GM18511 (cell line): ENCODE measurements around the gene SCGB1D2.
"Not testable (repeated sequence)": the region's sequence is repeated elsewhere in the genome, so short reads cannot be mapped to it uniquely, and the experiment has no call there.

Experiments used
- ATAC-seq: cut with Tn5 transposase; IDR thresholded peaks from one replicate; pipeline ENCODE4 v1.9.1; 2021; ENCODE audit warnings: mild to moderate bottlenecking, moderate library complexity; ENCODE audit not compliant: unreplicated experiment

SCGB1D2 gene

GRCh38 chr11:62242021-62242420, at the start of gene SCGB1D2:
SCGB1D2 (plus strand) TSS chr11:62242239; CDS start chr11:62242308, 69 bp downstream.
- no peak for ATAC-seq

- no peak for ATAC-seq
These were observed 48.1 kb upstream of the SCGB1D2 start for GRCh38 chr11:62193952-62194351.

- not testable (repeated sequence) for ATAC-seq
These were observed 47.0 kb upstream of the SCGB1D2 start for GRCh38 chr11:62195010-62195409.

GRCh38 chr11:62195945-62196344, 46.1 kb upstream of the SCGB1D2 start:
- no peak for ATAC-seq

GRCh38 chr11:62197400-62197799, 44.6 kb upstream of the SCGB1D2 start:
- ATAC-seq: not testable (repeated sequence)

GRCh38 chr11:62201376-62201775, 40.7 kb upstream of the SCGB1D2 start:
- no peak for ATAC-seq

- ATAC-seq: no peak
These were observed 39.1 kb upstream of the SCGB1D2 start for GRCh38 chr11:62202910-62203309.

GRCh38 chr11:62204430-62204829, 37.6 kb upstream of the SCGB1D2 start:
- ATAC-seq: no peak

GRCh38 chr11:62205441-62205840, 36.6 kb upstream of the SCGB1D2 start:
- no peak for ATAC-seq

- ATAC-seq: not testable (repeated sequence)
These were observed 35.6 kb upstream of the SCGB1D2 start for GRCh38 chr11:62206276-62207066.

GRCh38 chr11:62208785-62209144, 33.3 kb upstream of the SCGB1D2 start:
- no peak for ATAC-seq

- ATAC-seq: no peak
These were observed 24.8 kb upstream of the SCGB1D2 start for GRCh38 chr11:62217191-62217748.

GRCh38 chr11:62221498-62221897, 20.5 kb upstream of the SCGB1D2 start:
- ATAC-seq: no peak

GRCh38 chr11:62223095-62223494, 18.9 kb upstream of the SCGB1D2 start:
- no peak for ATAC-seq

GRCh38 chr11:62233730-62234129, 8.3 kb upstream of the SCGB1D2 start:
- ATAC-seq: no peak

GRCh38 chr11:62236187-62236586, 5.9 kb upstream of the SCGB1D2 start:
- no peak for ATAC-seq

GRCh38 chr11:62237499-62237898, 4.5 kb upstream of the SCGB1D2 start:
- ATAC-seq: no peak

- ATAC-seq: no peak
These were observed 3.9 kb upstream of the SCGB1D2 start for GRCh38 chr11:62238151-62238550.

GRCh38 chr11:62241095-62241494, 944 bp upstream of the SCGB1D2 start:
- no peak for ATAC-seq

GRCh38 chr11:62245271-62245753, 3.3 kb downstream of the SCGB1D2 start:
- no peak for ATAC-seq

GRCh38 chr11:62251698-62252097, 9.7 kb downstream of the SCGB1D2 start:
- no peak for ATAC-seq

GRCh38 chr11:62253999-62254542, 12.0 kb downstream of the SCGB1D2 start:
- ATAC-seq: no peak
